HUDEP-2 (cell line): ENCODE measurements around the gene FXYD1.

Source experiments
- DNase-seq, 76 experiments: peaks; one replicate each; lab custom pipeline; 2025; ENCODE audit not compliant: unreplicated experiment in 76 of 76; lab: John Stamatoyannopoulos, UW

The FXYD1 gene

DNA sequence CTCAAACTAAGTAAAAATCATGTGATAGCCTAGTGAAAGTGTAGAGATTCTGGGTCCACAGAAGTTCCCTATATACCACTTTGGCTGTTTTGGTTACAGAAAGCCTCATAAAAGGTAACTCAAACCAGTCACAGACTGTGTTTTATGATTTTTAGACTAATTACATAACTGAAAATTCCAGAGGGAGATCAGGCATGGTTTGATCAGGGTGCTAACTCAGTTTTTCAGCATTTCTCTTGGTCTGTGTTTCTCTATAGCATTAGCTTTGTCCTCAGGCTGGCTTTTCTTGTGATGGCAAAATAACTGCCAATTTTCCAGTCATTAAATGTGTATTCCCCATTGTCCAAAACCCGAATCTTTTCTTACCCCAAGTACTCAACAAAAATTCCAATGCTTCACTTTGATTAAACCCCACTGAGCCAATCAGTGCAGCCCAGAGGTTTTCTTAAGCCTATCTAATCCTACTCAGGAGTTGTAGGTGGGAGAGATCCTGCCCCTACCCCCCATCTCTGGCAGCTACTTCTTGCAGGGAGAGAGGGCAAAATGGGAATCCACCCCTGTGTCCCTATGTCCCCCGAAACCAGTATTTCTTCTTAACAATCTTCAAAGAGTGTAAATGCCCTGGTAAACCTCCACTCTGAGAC lies 31.6 kb upstream of the FXYD1 start:
- no peak for DNase-seq

DNA sequence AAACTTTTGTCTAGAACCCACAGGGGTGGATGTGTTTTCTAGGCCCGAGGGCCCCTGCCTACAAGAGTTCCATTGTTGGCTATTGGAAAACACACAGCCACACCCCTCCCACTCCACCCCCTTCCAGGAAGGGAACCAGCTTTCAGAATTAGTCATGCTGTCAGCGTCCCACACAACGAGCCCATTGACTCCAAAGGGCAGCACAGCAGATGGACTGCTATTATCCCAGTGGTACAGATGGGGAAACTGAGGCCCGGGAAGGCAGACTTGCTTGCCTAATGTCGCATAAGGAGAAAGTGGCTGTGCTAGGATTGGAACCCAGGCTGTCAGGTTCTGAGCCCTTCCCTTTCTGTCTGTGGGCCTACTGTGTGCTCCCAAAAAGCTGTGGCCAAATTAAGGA lies 31.1 kb upstream of the FXYD1 start:
- peak in 5 of 76 experiments; percentile 7 to 33 (median 18) for DNase-seq

DNA sequence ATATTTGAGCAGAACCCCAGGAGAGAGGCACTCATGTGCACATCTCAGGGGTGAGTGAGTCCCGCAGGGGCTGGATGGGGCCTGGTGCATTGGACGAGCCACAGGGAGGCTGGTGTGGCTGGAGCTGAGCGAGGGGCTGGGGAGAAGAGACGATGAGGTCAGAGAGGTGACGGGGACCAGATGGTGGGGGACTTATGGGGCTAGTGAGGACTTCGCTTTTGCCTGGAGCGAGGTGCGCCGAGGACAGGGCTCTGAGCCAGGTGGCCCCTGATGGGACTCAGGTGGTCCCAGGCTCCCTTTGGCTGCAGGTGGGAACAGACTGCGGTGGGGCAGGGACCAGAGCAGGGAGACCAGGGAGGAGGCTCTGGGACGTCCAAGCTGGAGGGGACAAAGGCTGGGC lies 29.9 kb upstream of the FXYD1 start:
- no peak for DNase-seq

DNA sequence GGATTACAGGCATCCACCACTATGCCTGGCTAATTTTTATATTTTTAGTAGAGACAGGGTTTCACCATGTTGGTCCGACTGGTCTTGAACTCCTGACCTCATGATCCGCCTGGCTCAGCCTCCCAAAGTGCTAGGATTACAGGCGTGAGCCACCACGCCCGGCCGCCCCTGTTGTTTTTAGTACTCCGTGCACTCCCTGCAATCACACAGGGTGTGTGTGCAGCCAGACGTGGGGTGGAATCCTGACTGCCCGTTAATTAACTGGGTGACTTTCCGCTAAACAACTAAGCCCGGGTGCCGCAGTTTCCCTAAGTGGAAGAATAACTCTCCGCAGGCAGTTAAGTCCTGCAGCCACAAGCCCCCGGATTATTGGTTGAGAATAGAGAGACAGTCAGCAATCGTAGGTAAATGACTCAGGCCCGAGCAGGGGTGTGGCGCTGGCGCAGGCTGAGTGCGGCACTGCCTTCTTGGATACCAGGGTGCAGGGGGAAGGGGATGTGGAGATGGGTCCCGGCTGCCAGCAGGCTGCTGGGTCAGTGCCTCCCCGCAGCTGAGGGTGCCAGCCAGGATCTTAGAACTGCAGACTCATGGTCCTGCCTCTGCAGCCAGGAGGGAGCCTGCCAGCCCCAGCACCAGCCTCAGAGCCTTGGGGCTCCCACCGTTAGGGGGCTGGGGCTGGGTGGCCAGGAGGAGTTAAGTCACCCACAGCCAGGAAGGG lies 29.1 kb upstream of the FXYD1 start:
- peak in 6 of 76 experiments; percentile 14 to 34 (median 20) for DNase-seq

DNA sequence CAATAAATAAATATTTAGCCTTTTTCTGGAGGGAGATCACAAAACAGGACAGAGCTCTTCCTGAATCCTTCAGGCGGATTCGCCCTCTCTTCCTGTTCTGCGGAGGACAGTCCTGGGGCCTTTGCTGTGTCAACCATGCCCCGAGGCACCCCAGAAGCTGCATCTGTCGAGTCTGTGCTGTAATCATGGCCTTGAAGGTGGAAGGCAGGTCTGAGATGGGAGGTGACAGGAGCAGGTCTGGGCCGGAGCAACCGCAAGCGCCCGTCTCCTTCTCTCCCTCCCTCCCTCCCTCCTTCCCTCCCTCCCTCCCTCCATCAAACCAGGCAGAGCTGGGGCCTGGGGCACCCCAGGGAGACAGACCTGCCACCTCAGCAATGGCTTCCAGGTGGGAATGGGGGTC lies 27.6 kb upstream of the FXYD1 start:
- DNase-seq = no peak

DNA sequence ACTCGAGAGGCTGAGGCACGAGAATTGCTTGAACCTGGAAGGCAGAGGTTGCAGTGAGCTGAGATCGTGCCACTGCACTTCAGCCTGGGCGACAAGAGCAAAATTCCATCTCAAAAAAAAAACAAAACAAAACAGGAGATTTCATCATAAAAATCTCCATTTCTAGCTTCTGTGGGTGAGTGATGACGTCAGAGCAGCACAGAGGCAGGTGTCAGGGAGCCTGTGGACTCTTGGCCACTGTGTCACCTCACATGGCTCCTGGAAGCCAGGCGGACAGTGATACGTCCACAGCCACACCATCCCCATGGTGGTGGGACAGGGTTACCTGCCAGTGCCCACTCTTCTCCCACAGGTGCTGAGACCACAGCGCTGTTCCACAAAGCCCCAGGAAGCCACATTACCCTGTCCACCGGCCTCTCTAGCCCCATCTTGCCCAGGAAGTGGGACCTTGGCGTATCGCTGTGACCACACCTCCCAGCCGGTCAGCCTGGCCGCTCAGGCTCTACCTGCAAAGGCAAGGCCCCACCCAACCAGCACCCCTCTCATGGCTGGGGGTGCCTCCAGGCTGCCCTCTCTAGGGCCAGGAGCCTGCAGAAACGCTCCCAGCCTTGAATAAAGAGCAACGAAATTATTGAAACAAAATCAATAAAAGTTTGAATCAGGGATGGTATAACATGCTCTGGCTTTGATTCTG lies 25.5 kb upstream of the FXYD1 start:
- no peak for DNase-seq

DNA sequence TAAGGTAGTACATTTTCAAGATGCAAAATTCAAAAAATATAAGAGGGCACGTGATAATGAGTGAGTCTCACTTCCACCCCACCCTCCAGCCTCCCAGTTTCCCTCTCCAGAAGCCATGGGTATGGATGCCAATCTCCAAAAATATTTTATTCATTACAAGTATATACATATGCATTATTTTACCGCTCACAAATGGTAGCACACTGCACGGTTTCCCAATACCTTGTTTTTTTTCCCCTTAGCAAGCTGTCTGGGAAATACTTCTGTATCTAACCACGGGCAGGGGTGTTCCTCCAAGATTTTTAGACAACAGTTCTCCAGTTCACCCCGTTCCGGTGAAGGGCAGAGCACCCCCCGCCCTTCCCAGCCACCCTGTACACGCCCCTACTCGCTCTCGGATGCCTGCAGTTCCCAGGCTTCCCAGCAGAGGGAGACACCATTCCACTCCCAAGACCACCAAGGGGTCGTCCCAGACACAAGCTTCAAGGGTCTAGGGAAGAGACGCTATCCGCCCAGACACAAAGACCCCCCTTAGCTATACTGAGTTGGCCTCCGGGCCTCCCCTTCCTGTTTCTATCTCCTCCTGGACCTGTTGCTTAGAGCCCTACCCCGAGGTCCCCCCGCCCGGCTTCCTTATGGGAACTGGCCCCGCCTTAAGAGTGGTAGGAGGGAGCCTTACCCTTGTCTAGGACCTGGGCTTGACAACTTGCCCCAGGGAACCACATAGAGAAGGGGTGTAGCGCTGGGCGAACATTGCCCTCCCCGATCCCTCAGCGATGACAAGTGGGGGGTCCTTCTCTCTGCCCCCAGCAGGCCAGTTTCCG lies 24.1 kb upstream of the FXYD1 start:
- DNase-seq = peak in 59 of 76 experiments; percentile 10 to 80 (median 51)

DNA sequence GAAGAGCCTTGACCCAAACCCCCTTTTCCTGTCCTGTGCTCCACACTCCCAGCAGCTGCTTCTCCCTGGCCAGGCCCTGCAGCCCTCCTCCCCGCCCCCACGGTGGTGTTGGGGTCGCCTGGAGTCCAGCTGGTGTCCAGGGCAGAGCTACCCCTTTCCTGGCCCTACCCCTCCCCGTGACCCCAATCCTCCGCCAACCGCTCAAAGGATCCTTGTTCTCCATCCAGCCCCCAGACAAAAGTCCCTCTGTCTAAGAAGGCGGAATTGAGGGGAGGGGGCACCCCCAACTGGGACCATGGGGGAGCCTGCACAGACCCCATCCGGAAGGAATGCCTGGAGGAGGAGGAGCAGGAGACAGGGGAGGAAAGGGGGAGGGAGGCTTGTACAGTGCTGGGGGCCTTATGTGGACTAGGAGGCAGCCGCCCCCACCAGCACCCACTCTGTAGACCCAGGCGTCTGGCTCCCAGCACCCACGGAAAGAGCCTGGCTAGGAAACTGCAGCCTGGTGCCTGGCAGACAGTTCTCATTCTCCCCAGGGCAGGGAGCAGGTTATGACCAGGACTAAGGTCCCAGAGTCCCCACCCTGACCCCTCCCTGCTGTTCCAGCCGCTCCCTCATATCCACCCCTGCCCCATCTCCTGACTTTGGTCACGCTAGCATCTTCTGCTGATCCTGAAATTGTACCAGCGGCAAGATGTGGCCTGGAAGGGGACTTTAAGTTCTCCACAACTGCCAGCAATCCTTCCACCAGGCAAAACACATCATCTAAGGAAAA lies 23.3 kb upstream of the FXYD1 start, which contains the start of gene FXYD3:
Gene FXYD3 (plus strand): TSS at position 647 of the 775 bp plus-strand sequence. CDS start 3,554 bp downstream, outside the sequence.
- DNase-seq = no peak

DNA sequence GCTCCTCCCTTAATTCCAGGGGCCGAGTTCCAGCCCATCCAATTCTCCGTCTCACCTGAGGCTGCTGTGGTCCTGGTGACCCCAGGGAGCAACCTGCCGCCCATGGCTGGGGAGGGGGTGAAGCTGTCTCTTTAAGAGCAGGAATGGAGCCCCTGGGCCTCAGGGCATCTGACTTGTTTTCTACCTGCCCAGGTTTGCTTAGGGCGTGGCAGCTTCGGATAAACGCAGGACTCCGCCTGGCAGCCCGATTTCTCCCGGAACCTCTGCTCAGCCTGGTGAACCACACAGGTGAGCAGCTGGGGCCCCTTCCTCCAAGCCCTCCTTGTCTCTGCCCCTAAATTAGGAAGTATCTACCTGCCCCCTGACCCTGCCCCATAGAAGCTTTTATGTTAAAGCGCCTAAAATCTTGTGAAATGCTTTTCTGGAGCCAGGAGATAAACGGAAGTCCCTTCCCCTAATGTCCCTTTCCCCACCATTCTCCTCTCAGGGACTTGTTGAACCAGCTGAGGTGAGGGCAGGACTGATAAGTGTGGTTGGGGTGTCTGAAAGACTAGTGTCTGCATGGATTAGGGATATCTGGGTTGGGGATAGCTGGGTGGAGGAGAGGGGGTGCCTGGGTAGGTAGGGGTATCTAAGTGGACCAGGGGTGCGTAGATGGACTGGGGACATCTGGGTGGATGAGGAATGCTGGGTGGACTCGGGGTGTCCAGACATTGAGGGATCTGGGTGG lies 22.4 kb upstream of the FXYD1 start:
- DNase-seq = no peak

DNA sequence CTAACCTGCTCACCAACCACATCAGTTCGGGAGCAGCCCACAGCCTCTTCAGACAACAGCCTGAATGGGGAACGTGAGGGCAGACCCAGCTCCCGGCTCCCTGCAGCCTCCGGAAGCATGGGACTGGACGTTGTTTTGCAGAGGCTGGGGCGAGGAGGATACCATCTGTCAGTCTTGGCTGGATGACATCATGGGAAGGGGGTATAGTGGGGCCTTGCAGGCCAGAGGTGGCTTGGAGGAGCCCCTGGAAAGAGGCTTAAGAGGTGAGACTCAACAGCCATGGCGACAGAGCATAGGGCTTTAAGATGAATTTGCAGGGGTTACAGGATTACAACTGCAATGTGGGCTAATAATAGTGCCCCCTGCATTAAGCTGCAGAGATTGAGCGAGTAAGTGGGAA lies 21.5 kb upstream of the FXYD1 start:
- DNase-seq = no peak

DNA sequence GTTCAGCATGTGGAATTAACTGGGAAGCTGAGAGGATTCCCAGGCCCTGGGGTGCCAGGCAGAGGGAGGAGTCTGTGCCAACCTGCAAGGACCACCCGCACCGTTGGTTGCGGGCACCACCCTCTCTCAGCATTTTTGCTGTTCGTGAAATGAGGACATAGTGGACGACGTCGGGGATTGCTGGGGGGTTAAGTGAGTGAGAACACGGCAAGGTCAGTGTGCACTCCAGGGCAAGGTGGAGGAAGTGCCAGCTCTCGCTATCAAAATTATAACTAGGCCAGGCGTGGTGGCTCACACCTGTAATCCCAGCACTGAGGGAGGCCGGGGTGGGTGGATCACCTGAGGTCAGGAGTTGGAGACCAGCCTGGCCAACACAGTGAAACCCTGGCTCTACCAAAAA lies 20.8 kb upstream of the FXYD1 start:
- no peak for DNase-seq

DNA sequence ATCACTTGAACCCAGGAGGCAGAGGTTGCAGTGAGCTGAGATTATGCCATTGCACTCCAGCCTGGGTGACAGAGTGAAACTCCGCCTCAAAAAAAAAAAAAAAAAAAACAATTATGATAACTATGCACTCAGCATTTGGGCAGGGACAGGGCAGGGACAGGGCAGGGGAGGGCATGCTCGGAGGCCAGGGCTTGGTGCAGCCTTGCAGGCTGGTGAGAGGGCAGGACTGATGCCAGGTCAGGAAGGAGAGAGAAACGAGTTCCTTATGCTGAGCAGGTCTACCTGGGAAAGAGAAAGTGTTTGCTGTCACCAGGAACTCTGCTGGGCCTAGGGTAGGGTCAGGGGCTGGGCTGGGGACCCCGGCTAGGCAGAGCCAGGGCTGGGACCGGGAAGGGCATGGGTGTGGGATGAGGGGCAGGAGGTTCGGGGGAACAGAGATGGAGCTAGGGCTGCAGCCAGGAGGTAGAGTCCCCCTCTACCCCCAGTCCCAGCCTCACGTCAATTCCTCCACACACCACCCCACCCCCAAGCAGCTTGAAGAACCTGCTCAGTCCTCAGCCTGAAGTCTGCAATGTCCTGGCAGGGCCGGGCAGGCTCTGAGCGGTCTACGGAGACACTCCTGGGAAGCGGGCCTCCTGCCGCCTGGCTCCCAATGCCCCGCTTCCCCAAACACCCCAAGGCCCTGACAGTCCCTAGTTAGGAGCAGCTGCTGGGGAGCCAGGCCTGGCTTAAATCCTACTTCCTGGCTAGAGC lies 20.2 kb upstream of the FXYD1 start:
- DNase-seq = peak in 35 of 76 experiments; percentile 6 to 68 (median 26)

DNA sequence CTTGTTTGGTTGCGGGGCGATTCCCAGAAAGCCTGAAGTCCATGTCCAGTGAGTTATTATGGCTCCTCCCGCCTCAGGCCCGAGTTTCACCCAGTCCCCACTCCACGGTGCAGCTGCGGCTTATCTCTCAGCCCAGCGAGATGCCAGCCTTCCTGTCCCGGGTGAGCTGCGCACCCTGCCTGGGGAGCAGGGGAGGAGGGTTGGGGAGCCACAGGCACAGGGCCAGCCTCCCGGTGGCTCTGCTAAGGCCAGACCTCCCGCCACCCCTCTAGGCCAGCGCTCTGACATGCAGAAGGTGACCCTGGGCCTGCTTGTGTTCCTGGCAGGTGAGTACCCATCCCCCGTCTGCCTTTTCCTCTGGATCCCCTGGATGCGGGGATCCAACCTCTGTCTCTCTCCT lies 19.5 kb upstream of the FXYD1 start:
- peak in 37 of 76 experiments; percentile 12 to 61 (median 41) for DNase-seq

DNA sequence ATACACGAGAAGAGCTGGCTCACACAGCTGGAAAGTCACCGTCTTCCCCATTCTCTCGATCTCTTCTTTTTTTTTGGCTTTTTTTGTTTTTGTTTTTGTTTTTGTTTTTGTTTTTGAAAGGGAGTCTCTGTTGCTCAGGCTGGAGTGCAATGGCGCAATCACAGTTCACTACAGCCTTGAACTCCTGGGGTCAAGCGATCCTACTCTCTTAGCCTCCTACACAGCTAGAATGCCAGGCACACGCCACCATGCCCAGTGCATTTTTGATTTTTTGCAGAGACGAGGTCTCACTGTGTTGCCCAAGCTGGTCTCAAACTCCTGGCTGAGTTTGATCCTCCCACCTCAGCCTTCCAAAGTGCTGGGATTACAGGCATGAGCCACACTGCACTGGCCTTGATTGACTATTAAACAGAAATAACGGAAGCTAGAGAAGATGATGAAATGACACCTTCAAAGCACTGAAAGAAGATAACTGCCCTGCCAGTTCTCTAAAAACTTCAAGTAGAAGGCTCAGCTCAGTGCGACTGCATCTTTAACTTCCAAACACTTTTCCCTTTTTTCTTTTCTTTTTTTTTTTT lies 19.0 kb upstream of the FXYD1 start:
- no peak for DNase-seq

DNA sequence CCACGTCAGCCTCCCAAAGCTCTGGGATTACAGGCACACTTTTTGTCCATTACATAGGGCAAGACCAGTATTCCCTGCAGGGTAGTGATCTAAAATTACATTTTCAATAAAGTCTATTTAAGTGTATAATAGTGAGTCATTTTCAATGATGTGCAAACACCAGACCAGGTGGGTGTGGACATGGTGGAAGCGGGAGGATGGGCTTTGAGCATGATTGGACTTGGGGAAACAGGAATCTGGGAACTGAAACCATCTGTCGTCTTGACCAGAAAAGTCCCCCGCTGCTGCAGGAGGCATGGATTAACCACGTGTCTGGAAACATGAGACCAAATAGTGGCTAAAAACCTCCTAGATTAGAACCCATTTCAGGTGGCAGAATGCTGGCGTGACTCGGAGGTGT lies 18.1 kb upstream of the FXYD1 start:
- no peak for DNase-seq

DNA sequence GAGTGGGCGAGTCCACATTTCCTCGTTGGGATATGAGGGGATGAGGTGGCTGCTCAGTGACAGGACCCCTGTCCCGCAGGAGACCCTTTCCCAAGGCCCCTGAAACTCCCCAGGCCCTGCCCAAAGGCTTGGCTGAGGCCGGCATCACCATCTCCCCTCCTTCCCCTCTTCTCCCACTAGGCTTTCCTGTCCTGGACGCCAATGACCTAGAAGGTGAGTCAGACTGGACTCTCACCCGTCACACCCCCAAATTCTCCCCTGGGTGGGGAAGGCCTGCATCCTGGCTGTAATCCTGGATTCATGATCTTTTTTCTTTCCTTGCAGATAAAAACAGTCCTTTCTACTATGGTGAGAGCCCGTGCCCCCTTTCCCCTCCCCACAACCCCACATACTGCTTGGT lies 17.7 kb upstream of the FXYD1 start:
- no peak for DNase-seq

DNA sequence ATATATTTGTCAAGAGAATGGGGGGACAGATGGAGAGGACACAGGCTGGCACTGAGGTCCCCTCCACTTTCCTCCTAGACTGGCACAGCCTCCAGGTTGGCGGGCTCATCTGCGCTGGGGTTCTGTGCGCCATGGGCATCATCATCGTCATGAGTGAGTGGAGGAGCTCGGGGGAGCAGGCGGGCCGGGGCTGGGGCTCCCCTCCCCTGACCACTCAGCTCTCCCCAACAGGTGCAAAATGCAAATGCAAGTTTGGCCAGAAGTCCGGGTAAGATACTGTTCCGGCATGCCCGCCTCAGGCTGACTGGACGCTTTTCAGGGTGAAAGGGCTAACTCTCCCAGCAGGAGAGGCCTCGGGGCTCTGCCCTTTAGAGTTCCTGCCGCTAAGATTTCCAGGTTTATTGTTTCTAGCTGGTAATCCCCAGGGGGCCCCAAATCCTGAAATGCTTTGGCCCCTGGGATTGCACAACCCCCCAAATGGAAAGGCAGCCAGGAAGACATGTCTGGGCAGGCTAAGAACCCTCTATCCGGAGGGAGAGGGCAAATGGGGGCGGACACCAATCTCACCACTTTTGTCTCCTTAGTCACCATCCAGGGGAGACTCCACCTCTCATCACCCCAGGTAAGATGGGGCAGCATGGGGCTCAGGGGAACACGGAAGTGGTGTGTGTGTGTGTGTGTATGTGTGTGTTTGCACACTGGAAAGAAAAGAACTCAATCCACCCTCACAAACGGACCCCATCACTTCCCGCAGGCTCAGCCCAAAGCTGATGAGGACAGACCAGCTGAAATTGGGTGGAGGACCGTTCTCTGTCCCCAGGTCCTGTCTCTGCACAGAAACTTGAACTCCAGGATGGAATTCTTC lies 15.7 kb upstream of the FXYD1 start:
- no peak for DNase-seq
